IMR-90 (cell line): Measurements from ENCODE around the gene ZNG1B. TPM values are rescaled to one million over a fixed set of nuclear protein-coding genes. Genes with fewer than 3 reads are reported as not detected.
"Not testable (repeated sequence)": the region's sequence is repeated elsewhere in the genome, so short reads cannot be mapped to it uniquely, and the experiment has no call there.

Experiments used
- ATAC-seq: fragments of 200-7000 bp; cut with Tn5 transposase; 2 replicates; pipeline ENCODE4 v1.9.1; 2020; ENCODE audit warnings: low read depth, mild to moderate bottlenecking, moderate library complexity
- BruUV-seq: library from RNA; stranded (reverse); fragments of 400-500 nt; replicated peaks from 2 replicates; lab custom pipeline; 2021; lab: Mats Ljungman, UMichigan
- CTCF ChIA-PET: fragments of 300-600 bp; formaldehyde crosslinking; extraction: SDS; loops from one replicate; lab custom pipeline; 2021; ENCODE audit warnings: antibody characterized with exemption; lab: Yijun Ruan, JAX
- POLR2A ChIA-PET: fragments of 300-600 bp; sonication (Branson Sonifier 250); formaldehyde crosslinking; loops from one replicate; lab custom pipeline; 2022; ENCODE audit warnings: antibody characterized with exemption; ENCODE audit not compliant: unreplicated experiment; lab: Charles Lee
- DNase-seq: peaks from one replicate; pipeline ENCODE4 v3.0.0; 2013
- H2AFZ ChIP-seq: replicated peaks from 2 replicates; pipeline ENCODE3; 2013; ENCODE audit warnings: low read length, mild to moderate bottlenecking; ENCODE audit not compliant: poor library complexity
- H2AK5ac ChIP-seq: 2 replicates; pipeline ENCODE4 v1.6.1; 2013; ENCODE audit warnings: low read depth, low read length, inconsistent platforms
- H2AK9ac ChIP-seq: replicated peaks from 2 replicates; pipeline ENCODE3; 2013; ENCODE audit warnings: mild to moderate bottlenecking, low read depth, low read length, moderate library complexity; ENCODE audit not compliant: poor library complexity
- H2BK120ac ChIP-seq: 2 replicates; pipeline ENCODE4 v1.6.1; 2013; ENCODE audit warnings: low read depth, low read length, inconsistent platforms
- H2BK15ac ChIP-seq: 3 replicates; pipeline ENCODE4 v1.6.1; 2013; ENCODE audit warnings: low read depth, low read length, inconsistent platforms
- H2BK20ac ChIP-seq: 2 replicates; pipeline ENCODE4 v1.6.1; 2013; ENCODE audit warnings: low read depth, mild to moderate bottlenecking, inconsistent platforms, low read length, moderate library complexity
- H2BK5ac ChIP-seq: 2 replicates; pipeline ENCODE4 v1.6.1; 2013; ENCODE audit warnings: mild to moderate bottlenecking, low read depth, low read length, inconsistent platforms; ENCODE audit not compliant: poor library complexity, severe bottlenecking
- H3K14ac ChIP-seq: replicated peaks from 2 replicates; pipeline ENCODE4 v1.6.1; 2013; ENCODE audit warnings: low read depth, low read length, inconsistent platforms
- H3K18ac ChIP-seq: 2 replicates; pipeline ENCODE4 v1.6.1; 2013; ENCODE audit warnings: low read depth, low read length, control low read depth
- H3K23ac ChIP-seq: 2 replicates; pipeline ENCODE4 v1.6.1; 2013; ENCODE audit warnings: low read depth, low read length, inconsistent platforms
- H3K27ac ChIP-seq: 2 replicates; pipeline ENCODE4 v1.5.1; 2013; ENCODE audit warnings: mild to moderate bottlenecking, control low read depth, low read length; ENCODE audit not compliant: insufficient read depth
- H3K27me3 ChIP-seq: 2 replicates; pipeline ENCODE4 v1.6.1; 2013; ENCODE audit warnings: low read length; ENCODE audit not compliant: control insufficient read depth, insufficient read depth
- H3K36me3 ChIP-seq: 2 replicates; pipeline ENCODE4 v1.6.1; 2013; ENCODE audit warnings: low read length, mixed read lengths; ENCODE audit not compliant: control insufficient read depth, insufficient read depth
- H3K4ac ChIP-seq: 2 replicates; pipeline ENCODE4 v1.6.1; 2013; ENCODE audit warnings: low read depth, low read length, inconsistent platforms
- H3K4me1 ChIP-seq: 2 replicates; pipeline ENCODE4 v1.6.1; 2013; ENCODE audit warnings: low read length, mixed read lengths; ENCODE audit not compliant: control insufficient read depth, insufficient read depth
- H3K4me2 ChIP-seq: 2 replicates; pipeline ENCODE4 v1.6.1; 2013; ENCODE audit warnings: low read depth, mild to moderate bottlenecking, control low read depth, low read length, moderate library complexity
- H3K4me3 ChIP-seq: 2 replicates; pipeline ENCODE4 v1.5.1; 2013; ENCODE audit warnings: low read depth, mild to moderate bottlenecking, control low read depth, low read length, moderate library complexity; ENCODE audit not compliant: insufficient read depth
- H3K56ac ChIP-seq: 2 replicates; pipeline ENCODE4 v1.6.1; 2013; ENCODE audit warnings: low read length, inconsistent platforms; ENCODE audit not compliant: insufficient read depth; ENCODE audit errors: extremely low read depth
- H3K79me1 ChIP-seq, 2 experiments: 2 replicates each; pipeline ENCODE4 v1.6.1; 2013; ENCODE audit warnings: low read length in 2 of 2, inconsistent platforms in 1 of 2, low read depth in 1 of 2
- H3K9ac ChIP-seq: 2 replicates; pipeline ENCODE4 v1.6.1; 2013; ENCODE audit warnings: low read depth, low read length, control low read depth
- H3K9me1 ChIP-seq: 2 replicates; pipeline ENCODE4 v1.6.1; 2013; ENCODE audit warnings: low read length, inconsistent platforms; ENCODE audit not compliant: insufficient read depth
- H3K9me3 ChIP-seq: 2 replicates; pipeline ENCODE4 v1.6.1; 2013; ENCODE audit warnings: low read length; ENCODE audit not compliant: control insufficient read depth, insufficient read depth
- H4K20me1 ChIP-seq: 2 replicates; pipeline ENCODE4 v1.6.1; 2013; ENCODE audit warnings: low read length, inconsistent platforms; ENCODE audit not compliant: insufficient read depth
- H4K5ac ChIP-seq: 2 replicates; pipeline ENCODE4 v1.6.1; 2013; ENCODE audit warnings: mild to moderate bottlenecking, low read depth, low read length, control low read depth
- H4K8ac ChIP-seq, 2 experiments: 2 replicates each; pipeline ENCODE4 v1.6.1; 2013; ENCODE audit warnings: low read depth in 2 of 2, low read length in 2 of 2, control low read depth in 1 of 2, inconsistent platforms in 1 of 2
- H4K91ac ChIP-seq: 2 replicates; pipeline ENCODE4 v1.6.1; 2013; ENCODE audit warnings: low read depth, low read length, inconsistent platforms; ENCODE audit not compliant: insufficient read depth
- WGBS, 2 experiments: methylation state at CpG; one replicate each; pipeline versions ENCODE4 v1.1.5 to v1.1.7; 2013; ENCODE audit warnings: missing lambda C conversion rate in 2 of 2; ENCODE audit not compliant: insufficient read length in 1 of 2; ENCODE audit errors: extremely low coverage in 2 of 2; 5-methylcytosine and 5-hydroxymethylcytosine counted together
- dilution Hi-C: fragments of 300-500 bp; cut with HindIII; formaldehyde crosslinking; loops from one replicate; pipeline ENCODE4 v1.14.3; 2018; ENCODE audit warnings: low sequenced_read_pairs; ENCODE audit not compliant: unreplicated experiment
- in situ Hi-C: fragments of 300-500 bp; cut with MboI; formaldehyde crosslinking; loops from 3 replicates; pipeline ENCODE4 v1.14.3; 2019; ENCODE audit warnings: low sequenced_read_pairs, inconsistent platforms, mixed read lengths
- intact Hi-C: fragments of 100-400 bp; cut with micrococcal nuclease; formaldehyde crosslinking; loops from 2 replicates; pipeline ENCODE4 v1.10.0; 2022
- polyA plus RNA-seq, 3 experiments: library from polyadenylated mRNA; depleted of rRNA; stranded (reverse); fragments of >200 nt; gene quantifications; 2 replicates each; pipeline ENCODE4 v1.2.3, GENCODE V29; 2012; ENCODE audit warnings: low replicate concordance in 1 of 3
- total RNA-seq: library from RNA; depleted of rRNA; stranded (reverse); fragments of >200 nt; gene quantifications from 2 replicates; pipeline ENCODE4 v1.2.3, GENCODE V29; 2012

ZNG1B gene
- total and polyA plus RNA-seq, 2 of the 4 experiments (the other 2 are of a cell fraction), result 7.0 to 11.2 TPM

- DNase-seq, H3K9me3 ChIP-seq, H4K91ac ChIP-seq, H2BK120ac ChIP-seq, dilution Hi-C loops, H3K23ac ChIP-seq, CTCF ChIA-PET, H2BK5ac ChIP-seq, H3K56ac ChIP-seq, H3K4me2 ChIP-seq, H3K9me1 ChIP-seq, H2AK5ac ChIP-seq, intact Hi-C loops, H4K20me1 ChIP-seq, H2BK15ac ChIP-seq, H2BK20ac ChIP-seq, ATAC-seq, H3K36me3 ChIP-seq, H3K4ac ChIP-seq, H3K79me1 ChIP-seq, H2AFZ ChIP-seq, H3K14ac ChIP-seq, in situ Hi-C loops, H4K8ac ChIP-seq, H4K5ac ChIP-seq, H3K18ac ChIP-seq, H3K9ac ChIP-seq, H3K27ac ChIP-seq, H3K4me3 ChIP-seq, H3K4me1 ChIP-seq, POLR2A ChIA-PET, H2AK9ac ChIP-seq, BruUV-seq: not testable (repeated sequence)
- peaks cover 26% of the 10 kb centered on the region for H3K27me3 ChIP-seq
- no CpG with 5 or more reads among the region's 62 CpGs for WGBS, 2 experiments
These were observed 61.8 kb downstream of the ZNG1B start for GRCh38 chr2:113499019-113499885.

GRCh38 chr2:113499886-113500722 is 62.6 kb downstream of the ZNG1B start:
- H3K9me1 ChIP-seq, H2AFZ ChIP-seq, H2AK9ac ChIP-seq, H3K18ac ChIP-seq, H3K56ac ChIP-seq, dilution Hi-C loops, H3K9ac ChIP-seq, CTCF ChIA-PET, H3K36me3 ChIP-seq, H3K27ac ChIP-seq, intact Hi-C loops, H3K4me3 ChIP-seq, H3K4me1 ChIP-seq, H4K91ac ChIP-seq, DNase-seq, H4K5ac ChIP-seq, H4K8ac ChIP-seq, H3K79me1 ChIP-seq, H3K14ac ChIP-seq, in situ Hi-C loops, H2BK120ac ChIP-seq, H4K20me1 ChIP-seq, H2AK5ac ChIP-seq, POLR2A ChIA-PET, BruUV-seq, H2BK5ac ChIP-seq, H3K4ac ChIP-seq, H3K9me3 ChIP-seq, H2BK20ac ChIP-seq, H3K23ac ChIP-seq, H2BK15ac ChIP-seq, ATAC-seq, H3K4me2 ChIP-seq: not testable (repeated sequence)
- H3K27me3 ChIP-seq, result peaks cover 27% of the 10 kb centered on the region
- WGBS, 2 experiments, result no CpG with 5 or more reads among the region's 56 CpGs
